Heart left ventricle (tissue), 16 donors: ENCODE results near the gene SF3B4. TPM values are rescaled to one million over a fixed set of nuclear protein-coding genes. Genes with fewer than 3 reads are reported as not detected.

ENCODE experiments used
- ATAC-seq, 4 donors: fragments of 200-7000 bp; cut with Tn5 transposase; one replicate each; pipeline ENCODE4 v1.9.1; 2020 to 2022; ENCODE audit warnings: moderate library complexity in 4 of 4, mild to moderate bottlenecking in 3 of 4, moderate number of reproducible peaks in 1 of 4
- DNase-seq, 5 donors: peaks; one replicate each; pipeline ENCODE4 v3.0.0-alpha.2; 2020
- H3K27ac ChIP-seq, 12 donors: fragments of 200-600 bp; sonication (generic) in 4 of 12; one replicate each; pipeline versions ENCODE4 v1.5.0 to v1.8.0; 2016 to 2022; ENCODE audit warnings: mild to moderate bottlenecking in 2 of 12
- H3K27me3 ChIP-seq, 9 donors: fragments of 200-600 bp; sonication (generic) in 2 of 9; one replicate each; pipeline versions ENCODE4 v1.5.1 to v1.8.0; 2016 to 2022; ENCODE audit warnings: mild to moderate bottlenecking in 3 of 9
- H3K36me3 ChIP-seq, 9 donors: fragments of 200-600 bp; sonication (generic) in 2 of 9; one replicate each; pipeline versions ENCODE4 v1.5.0 to v1.8.0; 2018 to 2022; ENCODE audit warnings: mild to moderate bottlenecking in 2 of 9
- H3K4me1 ChIP-seq, 12 donors: fragments of 200-600 bp; sonication (generic) in 4 of 12; one replicate each; pipeline versions ENCODE4 v1.5.0 to v1.8.0; 2016 to 2022; ENCODE audit warnings: mild to moderate bottlenecking in 3 of 12
- H3K4me3 ChIP-seq, 12 donors: fragments of 200-600 bp; sonication (generic) in 4 of 12; one replicate each; pipeline versions ENCODE4 v1.5.0 to v1.8.0; 2017 to 2022; ENCODE audit warnings: mild to moderate bottlenecking in 9 of 12, moderate library complexity in 4 of 12
- H3K9me3 ChIP-seq, 12 donors: fragments of 200-600 bp; sonication (generic) in 4 of 12; one replicate each; pipeline versions ENCODE4 v1.5.0 to v1.8.0; 2016 to 2022; ENCODE audit warnings: mild to moderate bottlenecking in 1 of 12
- CTCF ChIP-seq, 12 donors: fragments of 200-600 bp; sonication (generic) in 4 of 12; IDR thresholded peaks; one replicate each; pipeline versions ENCODE4 v1.5.0 to v1.8.0; 2018 to 2022; ENCODE audit warnings: antibody characterized with exemption in 12 of 12, mild to moderate bottlenecking in 5 of 12
- POLR2A ChIP-seq, 2 donors: fragments of 450-650 bp; IDR thresholded peaks; one replicate each; pipeline ENCODE4 v1.6.1; 2017; ENCODE audit warnings: antibody characterized with exemption in 2 of 2, mild to moderate bottlenecking in 2 of 2, moderate library complexity in 2 of 2
- WGBS, 4 donors: extraction: QIAGEN DNeasy Blood & Tissue Kit in 2 of 4; methylation state at CpG; one replicate each; pipeline versions ENCODE4 v1.1.5 to v1.1.7; 2013 to 2018; 5-methylcytosine and 5-hydroxymethylcytosine counted together
- intact Hi-C, 10 donors: fragments of 100-400 bp; cut with DNase I; formaldehyde crosslinking; loops; one replicate each; pipeline versions ENCODE4 v1.11.1 to v1.14.2; 2022
- long read RNA-seq, 3 donors: library from polyadenylated mRNA; unstranded; transcript quantifications; one replicate each; pipeline ENCODE4 v2.0.0, GENCODE V29; 2020 to 2021
- polyA plus RNA-seq, 2 donors: library from polyadenylated mRNA; stranded (reverse); fragments of 200-250 nt; gene quantifications; one replicate each; pipeline ENCODE4 v1.2.3, GENCODE V29; 2013
- total RNA-seq, 9 donors: library from RNA; depleted of rRNA in 2 of 9; stranded (reverse); fragments of >200 nt in 2 of 9; fragmentation: NEBNext Ultra II Directional in 3 of 9; extraction: Animal tissue kit (Norgen Biotek cat#: 25700) in 3 of 9; gene quantifications; one replicate each; pipeline versions ENCODE4 v1.1.0 to v1.2.4, GENCODE V29; 2016 to 2023
- donor health status: ischemic (EF 13 %, LVEDD 7.1; RV severe dilation, severe dysfunction).
- donor health status: healthy with polysubstance abuse.
- donor health status: DM: no; HTN: yes; CAD: no.
- donor health status: DM: no; HTN: no; CAD: no.
- donor health status: ischemic (EF 25% LVEDD 6.9; RV normal size, moderate dysfunction).
- donor health status: ischemic (EF 25% LVEDD 5.7; RV mildly dilated, moderate dysfunction).
- donor health status: healthy.
- donor health status: DM: yes; HTN: yes; CAD: no.
- donor health status: ischemic (EF 35%, LVEDD 5.7; RV mildly dilated, moderate dysfunction).
- donor health status: nonischemic (EF 11% LVEDD 7.7; RV severe dilation, severe dysfunction).
- donor health status: DM: yes; HTN: yes; CAD: no.
- donor health status: PGD.
- donor health status: ischemic (EF 29% LVEDD 5.4; RV normal size, mild dysfunction).
- donor health status: nonischemic (EF 23%, LVEDD 6.1; RV moderate dilation, normal function).

Gene SF3B4
- 10 to 100 TPM; 10.2 to 32.7 (median 23.7) TPM for total RNA-seq
- 10 to 100 TPM; 13.1 to 21.3 TPM for polyA plus RNA-seq
- long read RNA-seq, donor 1, transcript SF3B4-201 (6 exons, 2,085 nt), result major isoform, 8 of 10 reads
- long read RNA-seq, donor 1, partial matches to known transcripts, result 2 of 10 reads
- long read RNA-seq, donor 1, other reads (novel, unspliced or antisense), result 0 of 10 reads
- long read RNA-seq, donor 2, transcript SF3B4-201 (6 exons, 2,085 nt), result major isoform, 16 of 16 reads
- long read RNA-seq, donor 2, partial matches to known transcripts, result 0 of 16 reads
- long read RNA-seq, donor 2, other reads (novel, unspliced or antisense), result 0 of 16 reads
- long read RNA-seq, donor 3, transcript SF3B4-201 (6 exons, 2,085 nt), result major isoform, 7 of 10 reads
- long read RNA-seq, donor 3, partial matches to known transcripts, result 3 of 10 reads
- long read RNA-seq, donor 3, other reads (novel, unspliced or antisense), result 0 of 10 reads

- peaks cover 5 to 43% (median 29%) of the 10 kb centered on the region in 12 donors for H3K4me1 ChIP-seq
- WGBS, 4 donors, result 0% methylated on average over 41 to 47 of the region's 47 CpGs
- DNase-seq (peak; percentile 96 to 98 (median 97)), ATAC-seq (peak; percentile 98 to 99 (median 98))
- no peaks in the 10 kb centered on the region for H3K27me3 ChIP-seq
- no peaks in the 10 kb centered on the region for H3K9me3 ChIP-seq
- intact Hi-C loops, result loop anchor here in 5 of 10 donors (1.0 to 2.0 kb wide), 2 partner anchors 28 to 39 kb away; partner anchors contain the start of gene BOLA1 (in 1 of the 5)
- peaks cover 0 to 73% (median 47%) of the 10 kb centered on the region in 9 donors for H3K36me3 ChIP-seq
- peak within 1 kb of the TSS; percentile 91 to 99 (median 96) for H3K27ac ChIP-seq
- H3K4me3 ChIP-seq, result peak within 1 kb of the TSS; percentile 69 to 98 (median 92)
- TF ChIP-seq POLR2A (IDR thresholded peaks at IDR 0.05) (peak in 1 of 2 donors; percentile 96), CTCF (IDR thresholded peaks at IDR 0.05) (peak in 2 of 12 donors; percentile 9 to 11)
These were observed at the start of gene SF3B4 for GRCh38 chr1:149927563-149928400. Gene SF3B4, minus strand, starts transcription at chr1:149927803. Its CDS starts 44 bp downstream, at chr1:149927759.

GRCh38 chr1:149977345-149977744, 49.7 kb upstream of the SF3B4 start:
- 69 to 84% (median 73%) methylated on average over 3 of the region's 3 CpGs for WGBS, 4 donors
- TF ChIP-seq POLR2A (IDR thresholded peaks at IDR 0.05) (no peak), CTCF (IDR thresholded peaks at IDR 0.05) (no peak)

GRCh38 chr1:149972547-149972946, 44.9 kb upstream of the SF3B4 start:
- H3K27ac ChIP-seq, result no peak overlapping the region
- peaks cover 0 to under 1% (median 0%) of the 10 kb centered on the region in 12 donors for H3K4me1 ChIP-seq
- DNase-seq (no peak), ATAC-seq (no peak)
- WGBS, 4 donors, result 92 to 99% (median 97%) methylated on average over 2 of the region's 2 CpGs
- H3K27me3 ChIP-seq, result peaks cover 0 to 3% (median 0%) of the 10 kb centered on the region in 9 donors
- H3K36me3 ChIP-seq, result peaks cover 0 to 97% (median 82%) of the 10 kb centered on the region in 9 donors
- intact Hi-C loops, result no loop called here
- TF ChIP-seq POLR2A (IDR thresholded peaks at IDR 0.05) (no peak), CTCF (IDR thresholded peaks at IDR 0.05) (no peak)
- no peak overlapping the region for H3K4me3 ChIP-seq
- H3K9me3 ChIP-seq, result no peaks in the 10 kb centered on the region

More at GRCh38 chr1:149977345-149977744, 49.7 kb upstream of the SF3B4 start:
- intact Hi-C loops, result no loop called here
- DNase-seq (no peak), ATAC-seq (no peak)
- H3K9me3 ChIP-seq, result no peaks in the 10 kb centered on the region
- peaks cover 0 to 29% (median 0%) of the 10 kb centered on the region in 9 donors for H3K27me3 ChIP-seq
- peaks cover 0 to 53% (median 46%) of the 10 kb centered on the region in 9 donors for H3K36me3 ChIP-seq
- no peak overlapping the region for H3K4me3 ChIP-seq
- H3K4me1 ChIP-seq, result peaks cover 0 to 21% (median 6%) of the 10 kb centered on the region in 12 donors
- no peak overlapping the region for H3K27ac ChIP-seq
